NK-92 treated with Interleukin-12 subunit alpha and Interleukin-12 subunit beta, amount 100 ng/mL, for 24 hours (cell line): ENCODE results near the gene MLH3.

Source experiments
- DNase-seq: peaks from one replicate; lab custom pipeline; 2025; lab: John Stamatoyannopoulos, UW

The MLH3 gene

GRCh38 chr14:74984236-74985027 lies 66.8 kb downstream of the MLH3 start:
- DNase-seq = no peak

GRCh38 chr14:74983343-74983742 lies 67.9 kb downstream of the MLH3 start:
- DNase-seq = no peak

GRCh38 chr14:74982661-74983060 lies 68.6 kb downstream of the MLH3 start:
- no peak for DNase-seq

GRCh38 chr14:74981833-74982232 lies 69.4 kb downstream of the MLH3 start:
- DNase-seq = no peak

- DNase-seq = no peak
Observed at GRCh38 chr14:74981462-74981782, 69.8 kb downstream of the MLH3 start.

- no peak for DNase-seq
Observed at GRCh38 chr14:74980731-74981461, 70.4 kb downstream of the MLH3 start.

GRCh38 chr14:74980398-74980730 lies 70.9 kb downstream of the MLH3 start:
- no peak for DNase-seq

GRCh38 chr14:74979442-74980397 lies 71.5 kb downstream of the MLH3 start:
- no peak for DNase-seq

- no peak for DNase-seq
Observed at GRCh38 chr14:74979029-74979428, 72.2 kb downstream of the MLH3 start.

GRCh38 chr14:74978416-74978947 lies 72.8 kb downstream of the MLH3 start:
- DNase-seq = no peak

GRCh38 chr14:74977901-74978385 lies 73.3 kb downstream of the MLH3 start:
- no peak for DNase-seq

GRCh38 chr14:74977164-74977900 lies 73.9 kb downstream of the MLH3 start:
- DNase-seq = no peak

- DNase-seq = no peak
Observed at GRCh38 chr14:74976264-74977113, 74.8 kb downstream of the MLH3 start.

- no peak for DNase-seq
Observed at GRCh38 chr14:74975059-74975810, 76.0 kb downstream of the MLH3 start.

- DNase-seq = no peak
Observed at GRCh38 chr14:74974364-74975058, 76.8 kb downstream of the MLH3 start.

- DNase-seq = no peak
Observed at GRCh38 chr14:74973905-74974363, 77.3 kb downstream of the MLH3 start.

- no peak for DNase-seq
Observed at GRCh38 chr14:74973003-74973653, 78.1 kb downstream of the MLH3 start.

GRCh38 chr14:74968811-74969210 lies 82.5 kb downstream of the MLH3 start:
- DNase-seq = no peak
